Spleen (tissue), 11 donors: ENCODE results near the gene ADRA2B. TPM values are rescaled to one million over a fixed set of nuclear protein-coding genes. Genes with fewer than 3 reads are reported as not detected.

Experiments used
- DNase-seq: peaks from one replicate; pipeline ENCODE4 v3.0.0-alpha.2; 2020
- H3K27ac ChIP-seq, 8 donors: fragments of 200-600 bp; sonication (generic) in 7 of 8; 1 replicate in 4 of 8; 2 replicates in 4 of 8; pipeline versions ENCODE4 v1.5.0 to v1.8.0; 2016 to 2021; ENCODE audit warnings: inconsistent platforms in 4 of 8, mild to moderate bottlenecking in 4 of 8, moderate library complexity in 1 of 8
- H3K27me3 ChIP-seq, 7 donors: fragments of 200-600 bp; sonication (generic) in 6 of 7; replicated peaks in 1 of 7; 1 replicate in 4 of 7; 2 replicates in 3 of 7; pipeline versions ENCODE4 v1.5.0 to v1.8.0; 2016 to 2021; ENCODE audit warnings: inconsistent platforms in 3 of 7, mild to moderate bottlenecking in 1 of 7
- H3K36me3 ChIP-seq, 6 donors: fragments of 200-600 bp; sonication (generic) in 5 of 6; 1 replicate in 4 of 6; 2 replicates in 2 of 6; pipeline versions ENCODE4 v1.5.0 to v1.8.0; 2016 to 2021; ENCODE audit warnings: inconsistent platforms in 2 of 6
- H3K4me1 ChIP-seq, 6 donors: fragments of 200-600 bp; sonication (generic) in 5 of 6; 1 replicate in 3 of 6; 2 replicates in 3 of 6; pipeline versions ENCODE4 v1.5.0 to v1.8.0; 2016 to 2021; ENCODE audit warnings: inconsistent platforms in 3 of 6
- H3K4me3 ChIP-seq, 8 donors: fragments of 200-600 bp; sonication (generic) in 7 of 8; 1 replicate in 4 of 8; 2 replicates in 4 of 8; pipeline versions ENCODE4 v1.5.0 to v1.8.0; 2016 to 2021; ENCODE audit warnings: inconsistent platforms in 4 of 8, mild to moderate bottlenecking in 4 of 8, moderate library complexity in 2 of 8
- H3K9me3 ChIP-seq, 8 donors: fragments of 200-600 bp; sonication (generic) in 7 of 8; 1 replicate in 4 of 8; 2 replicates in 4 of 8; pipeline versions ENCODE4 v1.5.0 to v1.8.0; 2016 to 2021; ENCODE audit warnings: inconsistent platforms in 4 of 8
- POLR2A ChIP-seq, 3 donors: fragments of 450-650 bp; IDR thresholded peaks; one replicate each; pipeline ENCODE4 v1.5.1; 2017; ENCODE audit warnings: antibody characterized with exemption in 3 of 3, mild to moderate bottlenecking in 1 of 3
- POLR2AphosphoS5 ChIP-seq, 3 donors: sonication (generic); formaldehyde crosslinking; IDR thresholded peaks; one replicate each; pipeline ENCODE4 v1.5.1; 2017; ENCODE audit warnings: antibody characterized with exemption in 3 of 3
- WGBS, 5 donors: extraction: QIAGEN DNeasy Blood & Tissue Kit in 3 of 5; methylation state at CpG; one replicate each; pipeline versions ENCODE4 v1.1.5 to v1.1.7; 2013 to 2018; 5-methylcytosine and 5-hydroxymethylcytosine counted together
- intact Hi-C: fragments of 100-400 bp; cut with DNase I; formaldehyde crosslinking; loops from one replicate; pipeline ENCODE4 v1.15.0; 2023; ENCODE audit warnings: low total_unique reads
- polyA plus RNA-seq, 3 donors: library from polyadenylated mRNA; stranded (reverse); fragments of 200-250 nt; gene quantifications; one replicate each; pipeline ENCODE4 v1.2.1, GENCODE V29; 2013
- total RNA-seq, 7 donors: library from RNA; depleted of rRNA in 3 of 7; stranded (reverse); fragments of >200 nt in 3 of 7; fragmentation: NEBNext Ultra II Directional in 4 of 7; extraction: Animal tissue kit (Norgen Biotek cat#: 25700) in 4 of 7; gene quantifications; one replicate each; pipeline versions ENCODE4 v1.1.0 to v1.2.1, GENCODE V29; 2016 to 2021
- TF ChIP-seq, protein P1 (sequence below), 11 experiments: fragments of 200-600 bp in 7 of 11; fragments of 450-650 bp in 4 of 11; sonication (generic) in 4 of 11; IDR thresholded peaks in 8 of 11; conservative IDR thresholded peaks in 3 of 11; 1 replicate in 7 of 11; 2 replicates in 4 of 11; pipeline versions ENCODE4 v1.4.0 to v1.8.0; 2016 to 2021; ENCODE audit warnings: antibody characterized with exemption in 11 of 11, inconsistent platforms in 4 of 11, mild to moderate bottlenecking in 1 of 11
- donor health status: healthy with polysubstance abuse.
- donor health status: DM: no; HTN: no; CAD: no; lungs with moderate emphysema.
- donor health status: DM: no; HTN: no; CAD: no.
- donor health status: Bipolar disorder and iron deficiency.
- donor health status: healthy.
- donor health status: DM: no; HTN: no; CAD: no.
- donor health status: DM: yes; HTN: yes; CAD: no.

Gene ADRA2B
- total and polyA plus RNA-seq, 10 donors, result 1.8 to 14.2 (median 5.2) TPM

DNA sequence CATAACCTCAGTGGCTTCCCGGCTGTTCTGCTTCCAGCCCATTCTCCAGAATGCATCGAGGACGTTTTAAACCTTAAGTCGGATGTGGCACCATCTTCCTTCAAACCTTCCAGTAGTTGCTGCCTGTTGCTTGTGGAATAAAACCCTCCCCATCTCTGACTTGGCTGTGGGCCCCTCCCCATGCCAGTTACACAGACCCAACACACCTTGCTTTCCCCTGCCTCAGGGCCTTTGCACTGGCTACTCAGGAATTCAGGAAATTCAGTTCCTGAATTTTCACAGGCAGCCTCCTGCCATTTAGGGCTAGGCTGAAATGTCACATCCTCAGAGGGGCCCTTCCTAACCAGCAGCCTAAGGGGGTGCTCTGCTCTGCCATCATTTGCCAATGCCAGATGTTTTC is 5.0 kb upstream of the ADRA2B start:
- no peaks in the 10 kb centered on the region for H3K36me3 ChIP-seq
- TF ChIP-seq, protein P1, sequence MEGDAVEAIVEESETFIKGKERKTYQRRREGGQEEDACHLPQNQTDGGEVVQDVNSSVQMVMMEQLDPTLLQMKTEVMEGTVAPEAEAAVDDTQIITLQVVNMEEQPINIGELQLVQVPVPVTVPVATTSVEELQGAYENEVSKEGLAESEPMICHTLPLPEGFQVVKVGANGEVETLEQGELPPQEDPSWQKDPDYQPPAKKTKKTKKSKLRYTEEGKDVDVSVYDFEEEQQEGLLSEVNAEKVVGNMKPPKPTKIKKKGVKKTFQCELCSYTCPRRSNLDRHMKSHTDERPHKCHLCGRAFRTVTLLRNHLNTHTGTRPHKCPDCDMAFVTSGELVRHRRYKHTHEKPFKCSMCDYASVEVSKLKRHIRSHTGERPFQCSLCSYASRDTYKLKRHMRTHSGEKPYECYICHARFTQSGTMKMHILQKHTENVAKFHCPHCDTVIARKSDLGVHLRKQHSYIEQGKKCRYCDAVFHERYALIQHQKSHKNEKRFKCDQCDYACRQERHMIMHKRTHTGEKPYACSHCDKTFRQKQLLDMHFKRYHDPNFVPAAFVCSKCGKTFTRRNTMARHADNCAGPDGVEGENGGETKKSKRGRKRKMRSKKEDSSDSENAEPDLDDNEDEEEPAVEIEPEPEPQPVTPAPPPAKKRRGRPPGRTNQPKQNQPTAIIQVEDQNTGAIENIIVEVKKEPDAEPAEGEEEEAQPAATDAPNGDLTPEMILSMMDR (IDR thresholded peaks at IDR 0.05 in 8 of 11, conservative IDR thresholded peaks at IDR 0.05 in 3 of 11), result no peak
- H3K4me1 ChIP-seq, result peaks cover 3 to 28% (median 12%) of the 10 kb centered on the region in 6 donors
- intact Hi-C loops, result no loop called here
- H3K4me3 ChIP-seq, result no peak overlapping the region
- WGBS, 5 donors, result 84 to 95% (median 94%) methylated on average over 4 of the region's 4 CpGs
- H3K27me3 ChIP-seq, result peaks cover 0 to 57% (median 12%) of the 10 kb centered on the region in 7 donors
- no peaks in the 10 kb centered on the region for H3K9me3 ChIP-seq
- no peak overlapping the region for H3K27ac ChIP-seq
- DNase-seq, result no peak

DNA sequence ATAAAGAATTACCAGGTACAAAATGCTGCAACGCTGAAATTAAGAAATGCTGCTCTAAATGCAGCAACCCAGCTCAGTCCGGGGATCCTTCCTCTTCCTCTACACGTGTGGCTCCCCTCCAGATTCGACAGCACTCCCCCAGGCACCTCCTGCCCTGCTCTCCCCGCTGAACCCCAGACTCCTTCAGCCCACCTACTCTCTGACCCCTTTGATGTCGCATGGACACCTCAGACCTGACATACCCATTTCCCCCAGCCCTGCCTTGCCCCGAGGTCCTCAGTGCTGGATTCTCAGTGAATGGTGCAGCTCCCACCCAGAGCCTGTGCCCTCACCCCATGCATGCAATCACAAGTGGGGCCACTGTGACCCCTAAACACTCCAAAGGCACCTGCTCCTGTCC is 4.6 kb upstream of the ADRA2B start:
- no peak for TF ChIP-seq POLR2A (IDR thresholded peaks at IDR 0.05)
- TF ChIP-seq, protein P1 (IDR thresholded peaks at IDR 0.05 in 8 of 11, conservative IDR thresholded peaks at IDR 0.05 in 3 of 11), result no peak
- TF ChIP-seq POLR2AphosphoS5 (IDR thresholded peaks at IDR 0.05), result no peak
- 42 to 54% (median 44%) methylated on average over 7 of the region's 7 CpGs for WGBS, 5 donors
- Histone ChIP-seq H3K4me1 (peaks cover 3 to 32% (median 16%) of the 10 kb centered on the region in 6 donors), H3K36me3 (no peaks in the 10 kb centered on the region), H3K4me3 (no peak overlapping the region), H3K9me3 (no peaks in the 10 kb centered on the region), H3K27me3 (peaks cover 0 to 62% (median 16%) of the 10 kb centered on the region in 7 donors), H3K27ac (no peak overlapping the region)
- no peak for DNase-seq
- intact Hi-C loops, result no loop called here

DNA sequence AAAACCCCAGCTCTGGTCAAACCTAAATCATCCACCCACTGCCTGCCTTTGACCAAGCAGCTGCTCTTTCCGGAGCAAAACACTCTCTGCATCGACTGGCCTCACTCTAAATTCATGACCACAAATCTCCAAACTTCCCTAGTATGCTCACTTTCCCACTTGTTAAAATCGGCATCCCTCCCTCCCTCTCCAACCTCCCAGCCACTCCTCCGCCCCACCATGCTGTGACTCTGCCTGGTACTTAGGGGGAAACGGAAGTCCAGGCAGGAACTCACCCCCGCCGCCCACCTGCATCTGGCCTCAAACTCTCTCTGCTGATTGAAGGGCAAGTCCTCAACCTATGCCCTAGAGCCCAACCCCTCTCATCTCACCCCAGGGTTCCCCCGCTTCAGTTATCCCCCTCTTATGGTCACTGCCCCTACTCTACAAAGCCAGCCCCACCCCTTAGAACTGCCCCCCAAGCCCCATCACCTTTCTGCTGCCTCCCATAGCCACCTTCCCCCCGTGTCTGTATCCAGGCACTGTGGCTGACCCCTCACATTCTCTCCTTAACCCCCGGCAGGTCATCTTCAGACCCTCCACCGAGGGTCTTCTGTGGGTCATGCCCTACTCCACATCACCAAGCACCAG is 3.8 kb upstream of the ADRA2B start:
- WGBS, 5 donors, result 17 to 21% (median 20%) methylated on average over 11 of the region's 11 CpGs
- Histone ChIP-seq H3K9me3 (no peaks in the 10 kb centered on the region), H3K27ac (no peak overlapping the region), H3K27me3 (peaks cover 0 to 69% (median 22%) of the 10 kb centered on the region in 7 donors), H3K4me1 (peaks cover 3 to 40% (median 24%) of the 10 kb centered on the region in 6 donors), H3K4me3 (no peak overlapping the region), H3K36me3 (no peaks in the 10 kb centered on the region)
- peak; percentile 38 for DNase-seq
- intact Hi-C loops, result no loop called here
- TF ChIP-seq POLR2A (IDR thresholded peaks at IDR 0.05), result no peak
- TF ChIP-seq, protein P1 (IDR thresholded peaks at IDR 0.05 in 8 of 11, conservative IDR thresholded peaks at IDR 0.05 in 3 of 11), result no peak
- TF ChIP-seq POLR2AphosphoS5 (IDR thresholded peaks at IDR 0.05), result no peak

DNA sequence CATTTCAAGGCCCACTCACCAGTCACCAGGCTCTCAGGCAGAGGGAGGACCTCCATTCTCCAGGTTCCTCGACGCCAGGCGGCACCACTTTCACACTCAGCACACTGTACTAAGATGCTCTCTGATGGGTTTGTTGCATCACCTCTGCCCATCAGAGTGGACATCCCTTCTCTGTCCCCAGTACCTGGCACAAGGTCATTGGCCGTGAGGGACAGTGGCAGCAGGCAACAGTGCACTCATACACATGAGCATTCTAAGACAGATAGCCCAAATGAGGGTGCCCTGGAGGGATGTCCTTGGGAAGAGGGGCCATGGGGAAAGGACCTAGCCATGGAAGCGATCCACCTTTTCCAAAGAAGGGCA is 3.0 kb upstream of the ADRA2B start:
- H3K9me3 ChIP-seq, result no peaks in the 10 kb centered on the region
- no peak overlapping the region for H3K4me3 ChIP-seq
- 90 to 94% (median 92%) methylated on average over 5 of the region's 5 CpGs for WGBS, 5 donors
- TF ChIP-seq POLR2A (IDR thresholded peaks at IDR 0.05) (no peak), POLR2AphosphoS5 (IDR thresholded peaks at IDR 0.05) (no peak)
- TF ChIP-seq, protein P1 (IDR thresholded peaks at IDR 0.05 in 8 of 11, conservative IDR thresholded peaks at IDR 0.05 in 3 of 11), result no peak
- peaks cover 0 to 73% (median 22%) of the 10 kb centered on the region in 7 donors for H3K27me3 ChIP-seq
- peaks cover 3 to 42% (median 25%) of the 10 kb centered on the region in 6 donors for H3K4me1 ChIP-seq
- H3K36me3 ChIP-seq, result no peaks in the 10 kb centered on the region
- intact Hi-C loops, result no loop called here
- DNase-seq, result peak; percentile 50
- no peak overlapping the region for H3K27ac ChIP-seq
